HepG2 (cell line): ENCODE measurements around the gene TMEM229A. TPM values are rescaled to one million over a fixed set of nuclear protein-coding genes. Genes with fewer than 3 reads are reported as not detected.

Source experiments
- ATAC-seq: fragments of 200-7000 bp; cut with Tn5 transposase; 3 replicates; pipeline ENCODE4 v1.9.1; 2020; ENCODE audit warnings: mild to moderate bottlenecking, moderate library complexity
- BruUV-seq: library from RNA; stranded (reverse); fragments of 400-500 nt; replicated peaks from 2 replicates; lab custom pipeline; 2021; lab: Mats Ljungman, UMichigan
- CTCF ChIA-PET: fragments of 300-600 bp; formaldehyde crosslinking; extraction: SDS; loops from one replicate; lab custom pipeline; 2021; ENCODE audit warnings: low total read pairs, inconsistent platforms, low intra/inter-chr PET ratio; lab: Yijun Ruan, JAX
- POLR2A ChIA-PET: fragments of 350-600 bp; sonication (Branson Sonifier 250); formaldehyde crosslinking; loops from one replicate; lab custom pipeline; 2020; ENCODE audit warnings: antibody characterized with exemption, inconsistent platforms; lab: Yijun Ruan, JAX
- DNase-seq: peaks from one replicate; pipeline ENCODE4 v3.0.0-alpha.2; 2015; ENCODE audit warnings: low spot score
- FAIRE-seq: peaks from 3 replicates; lab custom pipeline; 2011; peaks lifted over from hg19 to GRCh38; lab: Jason Lieb, UNC
- H2AFZ ChIP-seq: one replicate; pipeline ENCODE4 v1.6.1; 2011; ENCODE audit warnings: low read length, inconsistent platforms
- H3K27ac ChIP-seq: fragments of 300-600 bp; 3 replicates; pipeline ENCODE4 v1.8.0; 2011; ENCODE audit warnings: mixed run types, mild to moderate bottlenecking, mixed read lengths, low read length, inconsistent platforms; ENCODE audit not compliant: insufficient read depth; ENCODE audit errors: extremely low read length
- H3K27me3 ChIP-seq, 2 experiments: fragments of 200-600 bp in 1 of 2; 2 replicates in 1 of 2; 3 replicates in 1 of 2; pipeline versions ENCODE4 v1.6.0 to v1.8.0; 2011; ENCODE audit warnings: low read length in 2 of 2, mild to moderate bottlenecking in 2 of 2, moderate library complexity in 2 of 2, inconsistent platforms in 1 of 2; ENCODE audit not compliant: insufficient read depth in 2 of 2, control insufficient read depth in 1 of 2
- H3K36me3 ChIP-seq, 2 experiments: fragments of 200-600 bp in 1 of 2; replicated peaks in 1 of 2; 2 replicates in 1 of 2; 3 replicates in 1 of 2; pipeline versions ENCODE4 v1.5.1 to v1.8.0; 2011; ENCODE audit warnings: low read length in 2 of 2, inconsistent platforms in 1 of 2; ENCODE audit not compliant: insufficient read depth in 2 of 2, control insufficient read depth in 1 of 2
- H3K4me1 ChIP-seq: 2 replicates; pipeline ENCODE4 v1.5.1; 2012; ENCODE audit warnings: low read length, inconsistent platforms; ENCODE audit not compliant: insufficient read depth
- H3K4me2 ChIP-seq: 2 replicates; pipeline ENCODE4 v1.6.0; 2011; ENCODE audit warnings: low read depth, low read length, inconsistent platforms
- H3K4me3 ChIP-seq, 3 experiments: fragments of 200-600 bp in 1 of 3; sonication (generic), shearing (Covaris generic) in 1 of 3; replicated peaks in 1 of 3; 2 replicates each; pipeline ENCODE4 v1.5.1; 2011 to 2016; ENCODE audit warnings: low read length in 3 of 3, inconsistent platforms in 2 of 3, low read depth in 2 of 3, mild to moderate bottlenecking in 2 of 3, control low read depth in 1 of 3, mixed read lengths in 1 of 3; ENCODE audit not compliant: insufficient read depth in 1 of 3
- H3K79me2 ChIP-seq: one replicate; pipeline ENCODE4 v1.6.1; 2011; ENCODE audit warnings: low read length, inconsistent platforms; ENCODE audit not compliant: insufficient read depth
- H3K9ac ChIP-seq: 2 replicates; pipeline ENCODE4 v1.6.0; 2011; ENCODE audit warnings: mild to moderate bottlenecking, low read depth, low read length, inconsistent platforms; ENCODE audit not compliant: insufficient read depth
- H3K9me3 ChIP-seq: 2 replicates; pipeline ENCODE4 v1.5.1; 2012; ENCODE audit warnings: mild to moderate bottlenecking, low read length
- H4K20me1 ChIP-seq: 2 replicates; pipeline ENCODE4 v1.6.0; 2011; ENCODE audit warnings: inconsistent platforms, mild to moderate bottlenecking, low read length, moderate library complexity; ENCODE audit not compliant: insufficient read depth
- BCLAF1 ChIP-seq: fragments of 450-650 bp; IDR thresholded peaks from 2 replicates; pipeline ENCODE4 v1.6.1; 2017; ENCODE audit warnings: mild to moderate bottlenecking
- CENPX ChIP-seq: sonication (generic); formaldehyde crosslinking; IDR thresholded peaks from 2 replicates; pipeline ENCODE4 v1.9.0; 2021; ENCODE audit warnings: mild to moderate bottlenecking, missing genetic modification reagents, moderate library complexity
- ETS1 ChIP-seq: sonication (generic); formaldehyde crosslinking; IDR thresholded peaks from 2 replicates; pipeline ENCODE4 v1.4.0; 2020; ENCODE audit warnings: missing genetic modification reagents
- KMT2A ChIP-seq: sonication (generic); formaldehyde crosslinking; IDR thresholded peaks from 2 replicates; pipeline ENCODE4 v1.4.0; 2020; ENCODE audit warnings: missing genetic modification reagents
- MYNN ChIP-seq: sonication (generic); formaldehyde crosslinking; IDR thresholded peaks from 2 replicates; pipeline ENCODE4 v1.4.0; 2020; ENCODE audit warnings: mild to moderate bottlenecking, low read depth, missing genetic modification reagents
- ZUFSP ChIP-seq: sonication (generic); formaldehyde crosslinking; IDR thresholded peaks from 2 replicates; pipeline ENCODE4 v1.9.0; 2021; ENCODE audit warnings: missing genetic modification reagents, mild to moderate bottlenecking, borderline replicate concordance
- WGBS: methylation state at CpG from one replicate; pipeline ENCODE4 v1.1.6; 2017; ENCODE audit warnings: low lambda C conversion rate; 5-methylcytosine and 5-hydroxymethylcytosine counted together
- in situ Hi-C: cut with HindIII; loops from 2 replicates; pipeline ENCODE4 v1.10.0; 2017; ENCODE audit warnings: low pct_unique_long_range_greater_than_20kb; ENCODE audit not compliant: extremely low pct_ligation_motif_present
- intact Hi-C: fragments of 100-400 bp; cut with micrococcal nuclease; formaldehyde crosslinking; loops from one replicate; pipeline ENCODE4 v1.10.0; 2022; ENCODE audit not compliant: unreplicated experiment
- polyA plus RNA-seq, 8 experiments: library from polyadenylated mRNA; depleted of rRNA in 3 of 8; stranded (reverse) in 7 of 8; unstranded in 1 of 8; fragments of >200 nt; fragmentation: Illumina TruSeq in 4 of 8; extraction: Trizol in 4 of 8; gene quantifications; 2 replicates each; pipeline versions ENCODE4 v1.2.1 to v1.2.3, GENCODE V29; 2011 to 2016; ENCODE audit warnings: low read depth in 4 of 8, missing spikeins in 1 of 8, mixed read lengths in 1 of 8; ENCODE audit not compliant: insufficient read depth in 1 of 8
- total RNA-seq, 5 experiments: library from RNA; depleted of rRNA; stranded (reverse); fragments of >200 nt; fragmentation: Illumina TruSeq; extraction: Trizol; gene quantifications; 2 replicates each; pipeline ENCODE4 v1.2.3, GENCODE V29; 2016; ENCODE audit warnings: low read depth in 1 of 5

The TMEM229A gene
- total and polyA plus RNA-seq, 2 of the 13 experiments (the other 11 are each of a cell fraction or from before 2014, with no cell fraction given): not detected

GRCh38 chr7:124013306-124013705 lies 19.6 kb downstream of the TMEM229A start:
- no peak for ATAC-seq
- Histone ChIP-seq H3K27ac (no peak overlapping the region), H3K36me3 (no peaks in the 10 kb centered on the region), H3K9me3 (no peaks in the 10 kb centered on the region), H3K4me3 (no peak overlapping the region), H3K27me3 (no peaks in the 10 kb centered on the region), H3K9ac (no peak overlapping the region), H3K4me2 (no peak overlapping the region), H4K20me1 (no peaks in the 10 kb centered on the region), H3K4me1 (no peaks in the 10 kb centered on the region), H2AFZ (no peak overlapping the region), H3K79me2 (no peaks in the 10 kb centered on the region)
- in situ Hi-C loops: no loop called here
- POLR2A ChIA-PET: no interaction called here
- no peak for TF ChIP-seq MYNN
- TF ChIP-seq BCLAF1: no peak
- no peak for TF ChIP-seq CENPX
- TF ChIP-seq ETS1 (CRISPR knock-in tag): no peak
- TF ChIP-seq KMT2A (CRISPR knock-in tag): no peak
- TF ChIP-seq ZUFSP: no peak
- FAIRE-seq: no peak
- no TSS peak for BruUV-seq
- intact Hi-C loops: no loop called here
- 0% methylated on average over 3 of the region's 3 CpGs for WGBS
- DNase-seq: no peak
- CTCF ChIA-PET: no interaction called here
